GM10248 (cell line): ENCODE results near the gene IRF3.

Source experiments
- CTCF ChIA-PET: fragments of 300-600 bp; sonication (Branson Sonifier 250); formaldehyde crosslinking; extraction: SDS; loops from one replicate; lab custom pipeline; 2021; ENCODE audit warnings: antibody characterized with exemption; lab: Yijun Ruan, JAX
- POLR2A ChIA-PET: fragments of 350-650 bp; sonication (Branson Sonifier 250); formaldehyde crosslinking; extraction: SDS; loops from one replicate; lab custom pipeline; 2020; ENCODE audit warnings: antibody characterized with exemption; lab: Yijun Ruan, JAX
- DNase-seq: peaks from one replicate; pipeline ENCODE4 v3.0.0; 2012; ENCODE audit errors: extremely low spot score
- CTCF ChIP-seq: IDR thresholded peaks from 2 replicates; pipeline ENCODE4 v1.5.1; 2012; ENCODE audit warnings: mild to moderate bottlenecking, low read depth; ENCODE audit errors: extremely low read depth, missing control alignments, control extremely low read depth

IRF3 gene

GRCh38 chr19:49616945-49617344 is 48.7 kb downstream of the IRF3 start:
- no peak for DNase-seq
- no peak for TF ChIP-seq CTCF
- POLR2A ChIA-PET, result no interaction called here
- CTCF ChIA-PET, result interaction anchor here (1.7 kb wide), 1 partner anchor 47 kb away, joined by 9 read pairs; no protein-coding TSS in a partner anchor

- ChIA-PET POLR2A (no interaction called here), CTCF (interaction anchor here (0.9 to 1.7 kb wide), 2 partner anchors 46 to 47 kb away, joined by 3 to 9 read pairs; no protein-coding TSS in a partner anchor)
- TF ChIP-seq CTCF, result no peak
- no peak for DNase-seq
Measured at GRCh38 chr19:49616532-49616931, 49.1 kb downstream of the IRF3 start.

- ChIA-PET CTCF (interaction anchor here (0.9 kb wide), 1 partner anchor 45 kb away, joined by 3 read pairs; no protein-coding TSS in a partner anchor), POLR2A (no interaction called here)
- no peak for DNase-seq
- TF ChIP-seq CTCF, result no peak
Measured at GRCh38 chr19:49615861-49616260, 49.8 kb downstream of the IRF3 start.

- no peak for TF ChIP-seq CTCF
- POLR2A ChIA-PET, result no interaction called here
- no peak for DNase-seq
- CTCF ChIA-PET, result no interaction called here
Measured at GRCh38 chr19:49614096-49614833, 51.4 kb downstream of the IRF3 start.

- ChIA-PET POLR2A (no interaction called here), CTCF (no interaction called here)
- TF ChIP-seq CTCF, result no peak
- DNase-seq, result no peak
Measured at GRCh38 chr19:49613374-49613773, 52.3 kb downstream of the IRF3 start.
